GM13977 (cell line): ENCODE measurements around the gene TULP3.

ENCODE experiments used
- DNase-seq: peaks from one replicate; pipeline ENCODE4 v3.0.0; 2012; ENCODE audit warnings: low spot score
- in situ Hi-C: fragments of 300-500 bp; cut with MboI; formaldehyde crosslinking; loops from one replicate; pipeline ENCODE4 v1.12.0; 2022; ENCODE audit warnings: low sequenced_read_pairs, low pct_unique_long_range_greater_than_20kb, mixed read lengths, inconsistent platforms; ENCODE audit not compliant: unreplicated experiment
- TF ChIP-seq, protein P1 (sequence below): IDR thresholded peaks from 2 replicates; pipeline ENCODE4 v1.5.1; 2012; ENCODE audit warnings: mild to moderate bottlenecking, control low read depth; ENCODE audit not compliant: insufficient read depth; ENCODE audit errors: extremely low read depth, missing control alignments

TULP3 gene, protein sequence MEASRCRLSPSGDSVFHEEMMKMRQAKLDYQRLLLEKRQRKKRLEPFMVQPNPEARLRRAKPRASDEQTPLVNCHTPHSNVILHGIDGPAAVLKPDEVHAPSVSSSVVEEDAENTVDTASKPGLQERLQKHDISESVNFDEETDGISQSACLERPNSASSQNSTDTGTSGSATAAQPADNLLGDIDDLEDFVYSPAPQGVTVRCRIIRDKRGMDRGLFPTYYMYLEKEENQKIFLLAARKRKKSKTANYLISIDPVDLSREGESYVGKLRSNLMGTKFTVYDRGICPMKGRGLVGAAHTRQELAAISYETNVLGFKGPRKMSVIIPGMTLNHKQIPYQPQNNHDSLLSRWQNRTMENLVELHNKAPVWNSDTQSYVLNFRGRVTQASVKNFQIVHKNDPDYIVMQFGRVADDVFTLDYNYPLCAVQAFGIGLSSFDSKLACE

GRCh38 chr12:2890388-2891239, at the start of gene TULP3:
Gene TULP3 (plus strand): TSS chr12:2890891. CDS start chr12:2890948, 57 bp downstream.
- TF ChIP-seq, protein P1, sequence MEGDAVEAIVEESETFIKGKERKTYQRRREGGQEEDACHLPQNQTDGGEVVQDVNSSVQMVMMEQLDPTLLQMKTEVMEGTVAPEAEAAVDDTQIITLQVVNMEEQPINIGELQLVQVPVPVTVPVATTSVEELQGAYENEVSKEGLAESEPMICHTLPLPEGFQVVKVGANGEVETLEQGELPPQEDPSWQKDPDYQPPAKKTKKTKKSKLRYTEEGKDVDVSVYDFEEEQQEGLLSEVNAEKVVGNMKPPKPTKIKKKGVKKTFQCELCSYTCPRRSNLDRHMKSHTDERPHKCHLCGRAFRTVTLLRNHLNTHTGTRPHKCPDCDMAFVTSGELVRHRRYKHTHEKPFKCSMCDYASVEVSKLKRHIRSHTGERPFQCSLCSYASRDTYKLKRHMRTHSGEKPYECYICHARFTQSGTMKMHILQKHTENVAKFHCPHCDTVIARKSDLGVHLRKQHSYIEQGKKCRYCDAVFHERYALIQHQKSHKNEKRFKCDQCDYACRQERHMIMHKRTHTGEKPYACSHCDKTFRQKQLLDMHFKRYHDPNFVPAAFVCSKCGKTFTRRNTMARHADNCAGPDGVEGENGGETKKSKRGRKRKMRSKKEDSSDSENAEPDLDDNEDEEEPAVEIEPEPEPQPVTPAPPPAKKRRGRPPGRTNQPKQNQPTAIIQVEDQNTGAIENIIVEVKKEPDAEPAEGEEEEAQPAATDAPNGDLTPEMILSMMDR: no peak
- in situ Hi-C loops: loop anchor here (25.0 kb wide), 1 partner anchor 147 kb away; no protein-coding TSS in a partner anchor
- DNase-seq: peak; percentile 95

DNA sequence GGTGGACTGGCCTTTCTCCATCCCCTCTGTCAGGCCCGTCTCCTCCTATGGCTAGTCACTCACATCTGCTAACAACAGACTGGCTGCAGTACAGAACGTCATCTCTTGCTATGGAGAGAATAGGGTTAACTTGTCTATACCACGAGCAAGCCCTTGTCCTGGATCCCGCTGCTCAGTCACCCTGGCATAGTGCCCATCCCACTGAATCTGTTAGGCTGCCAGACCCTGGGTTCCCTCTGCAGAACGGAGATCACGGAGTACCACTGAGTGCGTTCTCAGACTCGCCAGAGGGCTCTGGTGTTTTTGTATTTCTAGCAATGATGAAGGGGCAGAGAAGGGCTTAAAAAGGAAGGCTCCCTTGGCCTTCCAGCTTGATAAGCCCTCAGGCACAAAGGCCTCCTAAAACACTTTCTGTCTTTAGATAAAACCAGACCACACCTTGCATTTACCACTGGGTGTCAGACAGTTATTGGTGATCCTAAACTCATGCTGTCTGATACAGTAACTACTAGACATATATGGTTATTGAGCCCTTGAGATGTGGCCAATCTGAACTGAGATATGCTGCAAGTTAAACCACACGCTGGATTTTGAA, 49.5 kb upstream of the TULP3 start:
- in situ Hi-C loops: no loop called here
- TF ChIP-seq, protein P1: no peak
- no peak for DNase-seq

- in situ Hi-C loops: no loop called here
Observed at GRCh38 chr12:2842948-2843347, 47.7 kb upstream of the TULP3 start.

DNA sequence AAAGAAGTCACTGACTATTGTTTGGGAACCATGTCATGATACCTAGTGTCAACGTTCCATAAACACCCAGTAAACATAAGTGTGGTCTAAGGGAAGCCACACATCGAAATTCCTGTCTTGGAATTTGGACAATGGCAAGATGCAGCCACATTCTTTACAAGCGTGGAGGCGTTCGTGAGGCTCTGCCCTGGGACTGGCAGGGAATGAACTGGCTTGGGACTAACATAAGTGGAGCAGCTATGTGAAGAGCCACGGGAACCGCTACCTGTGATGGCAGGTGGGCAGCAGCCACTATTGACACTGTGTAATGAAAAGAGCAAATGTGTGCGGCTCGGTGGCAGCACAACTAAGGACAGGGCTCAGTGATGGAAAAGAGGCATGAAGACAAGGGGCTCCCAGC, 45.9 kb upstream of the TULP3 start:
- TF ChIP-seq, protein P1: no peak
- DNase-seq: no peak
- in situ Hi-C loops: no loop called here

More at GRCh38 chr12:2842948-2843347, 47.7 kb upstream of the TULP3 start:
- DNase-seq: no peak
- TF ChIP-seq, protein P1: no peak

DNA sequence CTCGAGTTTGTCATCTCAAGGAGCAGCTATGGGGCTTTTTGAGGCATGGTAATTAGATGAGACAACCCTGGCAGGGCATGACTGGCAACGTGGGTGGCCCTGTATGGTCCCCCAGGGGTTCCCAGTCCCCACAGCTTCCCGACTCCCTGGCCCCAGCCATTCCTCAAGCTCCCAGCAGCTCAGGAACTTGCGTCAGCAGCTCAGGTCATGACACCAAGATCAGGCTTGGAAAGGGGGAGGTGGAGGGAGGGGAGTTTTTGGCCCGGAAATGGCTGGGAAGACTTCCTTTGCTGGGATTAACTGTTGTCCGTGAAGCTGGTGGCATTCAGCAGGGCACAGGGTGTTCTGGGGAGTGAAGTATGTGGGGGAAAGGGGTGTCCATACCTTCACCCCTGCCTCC, 45.4 kb upstream of the TULP3 start:
- no peak for DNase-seq
- in situ Hi-C loops: no loop called here
- TF ChIP-seq, protein P1: no peak

DNA sequence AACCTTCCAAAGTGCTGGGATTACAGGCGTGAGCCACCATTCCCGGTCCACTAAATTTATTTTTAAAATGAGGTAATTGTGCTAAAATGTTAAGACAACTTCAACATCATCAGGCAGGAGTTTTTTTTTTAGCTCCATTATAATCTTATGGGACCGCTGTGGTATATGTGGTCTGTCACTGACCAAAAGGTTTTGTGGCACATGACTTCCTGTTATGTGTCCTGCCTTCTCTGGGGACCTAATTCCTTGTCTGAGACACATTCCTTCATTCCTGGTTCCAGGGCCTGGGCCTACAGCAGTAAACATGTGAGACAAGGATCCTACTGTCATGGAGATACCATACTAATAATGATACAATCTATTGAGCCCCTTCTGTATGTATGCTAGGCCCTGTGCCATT, 38.8 kb upstream of the TULP3 start:
- DNase-seq: no peak
- TF ChIP-seq, protein P1: no peak
- in situ Hi-C loops: no loop called here
